Measurements from ENCODE around the gene POLR3E.

GRCh38 chr16:22357635-22357971 is 60.4 kb downstream of the POLR3E start:
- TF ChIP-seq EZH2 (IDR thresholded peaks at IDR 0.05; ENCODE audit: borderline replicate concordance, low read depth, low read length, severe bottlenecking) (no peak), CTCF (IDR thresholded peaks at IDR 0.05; ENCODE audit: borderline replicate concordance, extremely low read depth, low read length, poor library complexity, severe bottlenecking) (no peak)

Measured in DND-41 (cell line).